ENCODE measurements around the gene BTBD18. TPM values are rescaled to one million over a fixed set of nuclear protein-coding genes. Genes with fewer than 3 reads are reported as not detected.

BTBD18 gene
- total RNA-seq, 1 experiment from 2014 or later, result 0.09 TPM

- ChIA-PET CTCF (interaction anchor here (0.6 to 6.7 kb wide), 49 partner anchors 9 to 1765 kb away, joined by 3 to 186 read pairs (median 5); partner anchors contain the start of genes BTBD18, CTNND1, MED19 and SELENOH), POLR2A (interaction anchor here (0.6 to 3.2 kb wide), 12 partner anchors 20 to 376 kb away, joined by 3 to 21 read pairs (median 4); partner anchors contain the start of genes BTBD18, CTNND1, MED19 and SELENOH)
- Mint-ChIP-seq H3K4me3 (no peak overlapping the region), H3K9me3 (no peaks in the 10 kb centered on the region), H3K36me3 (peaks cover 67% of the 10 kb centered on the region), H3K4me1 (peaks cover 18% of the 10 kb centered on the region), H3K27ac (peak overlapping the region; percentile 97), H3K27me3 (ENCODE audit: low read depth) (no peaks in the 10 kb centered on the region)
- DNase-seq (ENCODE audit: low spot score), result no peak
- TF ChIP-seq JAZF1 (CRISPR knock-in tag; IDR thresholded peaks at IDR 0.05), result no peak
- TF ChIP-seq FOXP4 (CRISPR knock-in tag; IDR thresholded peaks at IDR 0.05), result peak; percentile 49; the same call in 1 of the 2 replicates
- no peak for TF ChIP-seq ZNF219 (CRISPR knock-in tag; IDR thresholded peaks at IDR 0.05; ENCODE audit: borderline replicate concordance)
- peak; percentile 51 for TF ChIP-seq CTCF (IDR thresholded peaks at IDR 0.05)
- TF ChIP-seq FOXK1 (CRISPR knock-in tag; IDR thresholded peaks at IDR 0.05), result 0 out of 2 replicates have a peak, but pooled peaks have one; percentile 37
- no peak for TF ChIP-seq CREB1 (CRISPR knock-in tag; IDR thresholded peaks at IDR 0.05)
- peak; percentile 74 for TF ChIP-seq GABPB1 (CRISPR knock-in tag; IDR thresholded peaks at IDR 0.05)
- ATAC-seq, result peak; percentile 93
These were observed 49.0 kb upstream of the BTBD18 start for GRCh38 chr11:57800444-57801182.

GRCh38 chr11:57798905-57799559 lies 47.4 kb upstream of the BTBD18 start:
- H3K27me3 Mint-ChIP-seq (ENCODE audit: low read depth), result no peaks in the 10 kb centered on the region
- peaks cover 18% of the 10 kb centered on the region for H3K4me1 Mint-ChIP-seq
- ATAC-seq (no peak), DNase-seq (ENCODE audit: low spot score) (no peak)
- TF ChIP-seq CTCF (IDR thresholded peaks at IDR 0.05) (no peak), CREM (CRISPR knock-in tag; IDR thresholded peaks at IDR 0.05) (no peak), CREB1 (CRISPR knock-in tag; IDR thresholded peaks at IDR 0.05) (no peak), MXD4 (CRISPR knock-in tag; IDR thresholded peaks at IDR 0.05; ENCODE audit: borderline replicate concordance) (no peak), SMAD4 (CRISPR knock-in tag; IDR thresholded peaks at IDR 0.05) (no peak)
- CTCF ChIA-PET, result interaction anchor here (0.6 to 6.7 kb wide), 5 partner anchors 21 to 453 kb away, joined by 4 to 186 read pairs (median 61); partner anchors contain the start of genes BTBD18 and CTNND1
- peak overlapping the region; percentile 78 for H3K27ac Mint-ChIP-seq
- H3K4me3 Mint-ChIP-seq, result no peak overlapping the region
- H3K9me3 Mint-ChIP-seq, result no peaks in the 10 kb centered on the region
- H3K36me3 Mint-ChIP-seq, result peaks cover 65% of the 10 kb centered on the region
- POLR2A ChIA-PET, result interaction anchor here (0.6 to 3.2 kb wide), 7 partner anchors 18 to 1375 kb away, joined by 3 to 21 read pairs (median 11); partner anchors contain the start of genes BTBD18 and SELENOH

GRCh38 chr11:57793351-57794115 lies 41.9 kb upstream of the BTBD18 start:
- no peaks in the 10 kb centered on the region for H3K9me3 Mint-ChIP-seq
- no peak for ATAC-seq
- H3K4me3 Mint-ChIP-seq, result no peak overlapping the region
- DNase-seq (ENCODE audit: low spot score), result no peak
- H3K27ac Mint-ChIP-seq, result peak overlapping the region; percentile 94
- H3K27me3 Mint-ChIP-seq (ENCODE audit: low read depth), result no peaks in the 10 kb centered on the region
- POLR2A ChIA-PET, result no interaction called here
- peaks cover 31% of the 10 kb centered on the region for H3K4me1 Mint-ChIP-seq
- peaks cover 49% of the 10 kb centered on the region for H3K36me3 Mint-ChIP-seq
- CTCF ChIA-PET, result no interaction called here
- TF ChIP-seq, protein P1, sequence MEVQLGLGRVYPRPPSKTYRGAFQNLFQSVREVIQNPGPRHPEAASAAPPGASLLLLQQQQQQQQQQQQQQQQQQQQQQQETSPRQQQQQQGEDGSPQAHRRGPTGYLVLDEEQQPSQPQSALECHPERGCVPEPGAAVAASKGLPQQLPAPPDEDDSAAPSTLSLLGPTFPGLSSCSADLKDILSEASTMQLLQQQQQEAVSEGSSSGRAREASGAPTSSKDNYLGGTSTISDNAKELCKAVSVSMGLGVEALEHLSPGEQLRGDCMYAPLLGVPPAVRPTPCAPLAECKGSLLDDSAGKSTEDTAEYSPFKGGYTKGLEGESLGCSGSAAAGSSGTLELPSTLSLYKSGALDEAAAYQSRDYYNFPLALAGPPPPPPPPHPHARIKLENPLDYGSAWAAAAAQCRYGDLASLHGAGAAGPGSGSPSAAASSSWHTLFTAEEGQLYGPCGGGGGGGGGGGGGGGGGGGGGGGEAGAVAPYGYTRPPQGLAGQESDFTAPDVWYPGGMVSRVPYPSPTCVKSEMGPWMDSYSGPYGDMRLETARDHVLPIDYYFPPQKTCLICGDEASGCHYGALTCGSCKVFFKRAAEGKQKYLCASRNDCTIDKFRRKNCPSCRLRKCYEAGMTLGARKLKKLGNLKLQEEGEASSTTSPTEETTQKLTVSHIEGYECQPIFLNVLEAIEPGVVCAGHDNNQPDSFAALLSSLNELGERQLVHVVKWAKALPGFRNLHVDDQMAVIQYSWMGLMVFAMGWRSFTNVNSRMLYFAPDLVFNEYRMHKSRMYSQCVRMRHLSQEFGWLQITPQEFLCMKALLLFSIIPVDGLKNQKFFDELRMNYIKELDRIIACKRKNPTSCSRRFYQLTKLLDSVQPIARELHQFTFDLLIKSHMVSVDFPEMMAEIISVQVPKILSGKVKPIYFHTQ (CRISPR knock-in tag; IDR thresholded peaks at IDR 0.05), result no peak
- TF ChIP-seq ZNF396 (CRISPR knock-in tag; IDR thresholded peaks at IDR 0.05; ENCODE audit: borderline replicate concordance) (no peak), ZNF219 (CRISPR knock-in tag; IDR thresholded peaks at IDR 0.05; ENCODE audit: borderline replicate concordance) (no peak), PRRX2 (CRISPR knock-in tag; IDR thresholded peaks at IDR 0.05) (no peak), SMAD3 (CRISPR knock-in tag; IDR thresholded peaks at IDR 0.05; ENCODE audit: borderline replicate concordance) (no peak), CBFB (CRISPR knock-in tag; IDR thresholded peaks at IDR 0.05; ENCODE audit: low read depth) (no peak), ZBTB21 (CRISPR knock-in tag; IDR thresholded peaks at IDR 0.05; ENCODE audit: borderline replicate concordance) (no peak)
- TF ChIP-seq, protein P2, sequence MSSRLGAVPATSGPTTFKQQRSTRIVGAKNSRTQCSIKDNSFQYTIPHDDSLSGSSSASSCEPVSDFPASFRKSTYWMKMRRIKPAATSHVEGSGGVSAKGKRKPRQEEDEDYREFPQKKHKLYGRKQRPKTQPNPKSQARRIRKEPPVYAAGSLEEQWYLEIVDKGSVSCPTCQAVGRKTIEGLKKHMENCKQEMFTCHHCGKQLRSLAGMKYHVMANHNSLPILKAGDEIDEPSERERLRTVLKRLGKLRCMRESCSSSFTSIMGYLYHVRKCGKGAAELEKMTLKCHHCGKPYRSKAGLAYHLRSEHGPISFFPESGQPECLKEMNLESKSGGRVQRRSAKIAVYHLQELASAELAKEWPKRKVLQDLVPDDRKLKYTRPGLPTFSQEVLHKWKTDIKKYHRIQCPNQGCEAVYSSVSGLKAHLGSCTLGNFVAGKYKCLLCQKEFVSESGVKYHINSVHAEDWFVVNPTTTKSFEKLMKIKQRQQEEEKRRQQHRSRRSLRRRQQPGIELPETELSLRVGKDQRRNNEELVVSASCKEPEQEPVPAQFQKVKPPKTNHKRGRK (CRISPR knock-in tag; IDR thresholded peaks at IDR 0.05; ENCODE audit: borderline replicate concordance), result no peak
